GM21576 (cell line): ENCODE results near the gene MTARC2.
A peak's percentile ranks its signal among the peaks of the same experiment; 100 is the strongest.
"Not testable (repeated sequence)": the region's sequence is repeated elsewhere in the genome, so short reads cannot be mapped to it uniquely, and the experiment has no call there.

Experiments used
- ATAC-seq: cut with Tn5 transposase; IDR thresholded peaks from one replicate; pipeline ENCODE4 v1.9.1; 2021; ENCODE audit warnings: mild to moderate bottlenecking, moderate library complexity; ENCODE audit not compliant: unreplicated experiment

Gene MTARC2

DNA sequence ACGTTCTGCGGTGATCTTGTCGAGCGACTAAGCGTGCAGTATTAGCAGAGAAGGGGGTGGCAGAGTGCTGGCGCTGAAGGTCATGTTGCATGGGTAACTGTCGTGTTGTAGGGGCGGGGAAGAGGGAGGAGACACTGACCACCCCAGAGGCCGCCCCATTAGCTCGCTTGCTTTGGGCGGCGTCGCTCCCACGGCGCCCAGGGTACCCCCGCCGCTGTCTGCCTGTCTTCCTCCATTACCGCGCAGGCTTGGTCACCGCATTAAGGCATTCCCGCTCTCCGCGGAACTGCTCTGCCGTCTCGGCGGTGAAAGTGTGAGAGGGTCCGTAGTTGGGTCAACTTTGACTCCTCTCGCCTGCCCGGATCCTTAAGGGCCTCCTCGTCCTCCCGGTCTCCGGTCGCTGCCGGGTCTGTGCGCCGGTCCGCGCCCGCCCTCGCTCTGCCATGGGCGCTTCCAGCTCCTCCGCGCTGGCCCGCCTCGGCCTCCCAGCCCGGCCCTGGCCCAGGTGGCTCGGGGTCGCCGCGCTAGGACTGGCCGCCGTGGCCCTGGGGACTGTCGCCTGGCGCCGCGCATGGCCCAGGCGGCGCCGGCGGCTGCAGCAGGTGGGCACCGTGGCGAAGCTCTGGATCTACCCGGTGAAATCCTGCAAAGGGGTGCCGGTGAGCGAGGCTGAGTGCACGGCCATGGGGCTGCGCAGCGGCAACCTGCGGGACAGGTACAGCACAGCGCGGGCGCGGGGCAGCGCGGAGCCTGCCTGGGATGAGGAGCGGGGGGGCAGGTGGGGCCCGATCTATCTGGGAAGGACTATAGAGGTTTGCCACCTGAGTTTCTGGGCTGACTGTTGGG, at the start of gene MTARC2:
Gene MTARC2 (plus strand): TSS at position 234 of the 846 bp plus-strand sequence. CDS start 210 bp downstream, at position 444.
- peak; percentile 91 for ATAC-seq

- ATAC-seq = no peak
Measured at GRCh38 chr1:220698607-220699016, 49.5 kb upstream of the MTARC2 start.

- no peak for ATAC-seq
Measured at GRCh38 chr1:220699044-220699443, 49.1 kb upstream of the MTARC2 start.

GRCh38 chr1:220700556-220701179, 47.5 kb upstream of the MTARC2 start:
- ATAC-seq = no peak

GRCh38 chr1:220701974-220702373, 46.1 kb upstream of the MTARC2 start:
- no peak for ATAC-seq

GRCh38 chr1:220702733-220703270, 45.3 kb upstream of the MTARC2 start:
- ATAC-seq = no peak

DNA sequence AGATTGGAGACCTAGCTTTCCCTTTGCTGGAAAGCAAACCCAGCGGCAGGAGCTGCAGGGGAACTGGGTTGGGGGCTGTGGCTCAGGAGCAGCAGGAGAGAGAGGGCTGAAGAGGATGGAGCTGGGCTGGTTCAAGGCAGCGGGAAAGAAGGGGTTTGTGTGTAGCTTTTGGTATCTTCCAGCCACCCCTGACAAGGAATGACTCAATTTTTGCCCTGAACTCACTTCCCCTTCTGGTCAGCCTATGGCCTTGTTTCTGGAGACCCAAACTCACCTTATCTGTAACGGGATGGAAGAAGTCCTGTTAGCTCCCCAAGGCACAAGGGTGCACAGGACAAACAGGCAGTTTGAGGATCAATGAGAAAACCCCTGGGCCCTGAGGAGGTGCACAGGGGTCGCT, 44.8 kb upstream of the MTARC2 start:
- no peak for ATAC-seq

DNA sequence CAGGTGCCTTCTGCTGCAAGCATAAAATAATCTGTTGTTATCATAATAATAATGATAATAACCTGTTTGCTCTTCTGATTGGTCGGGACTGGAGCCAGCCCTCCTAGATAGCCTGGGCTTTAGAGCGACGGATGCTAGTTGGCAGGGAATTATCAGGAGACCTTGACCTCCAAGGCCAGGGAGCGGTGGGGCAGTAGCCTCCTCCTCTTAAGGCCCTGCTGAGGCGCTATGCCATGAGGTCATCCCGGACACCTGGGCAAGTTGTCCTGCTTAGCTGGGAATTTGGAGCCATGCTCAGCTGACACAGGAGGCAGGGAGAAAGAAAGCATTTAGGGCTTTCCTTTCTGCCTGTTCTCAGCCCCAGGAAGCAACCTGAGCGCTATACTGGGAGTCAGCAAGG, 42.3 kb upstream of the MTARC2 start:
- no peak for ATAC-seq

GRCh38 chr1:220706480-220706879, 41.6 kb upstream of the MTARC2 start:
- ATAC-seq = no peak

DNA sequence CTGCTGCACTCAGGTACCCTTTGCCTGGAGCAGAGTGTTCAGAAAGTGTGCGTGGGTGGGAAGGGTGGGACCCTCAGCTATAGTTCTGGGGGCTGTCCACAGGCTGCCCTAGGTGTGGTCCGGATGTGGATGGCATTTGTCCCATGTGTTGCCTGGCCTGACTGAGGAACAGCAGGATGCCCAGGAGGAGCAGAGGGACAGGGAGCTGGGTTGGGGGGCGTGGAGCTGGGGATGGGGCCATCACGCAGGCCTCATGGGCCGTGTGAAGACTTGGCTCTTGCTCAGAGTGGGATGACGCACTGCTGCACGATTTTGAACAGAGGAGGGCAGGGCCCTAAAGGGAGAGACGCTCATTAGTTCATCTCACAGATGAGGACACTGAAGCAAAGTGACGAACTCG, 41.0 kb upstream of the MTARC2 start:
- no peak for ATAC-seq

GRCh38 chr1:220708244-220708643, 39.9 kb upstream of the MTARC2 start:
- ATAC-seq = no peak

GRCh38 chr1:220708936-220709801, 39.0 kb upstream of the MTARC2 start:
- no peak for ATAC-seq

GRCh38 chr1:220710333-220710732, 37.8 kb upstream of the MTARC2 start:
- ATAC-seq = no peak

DNA sequence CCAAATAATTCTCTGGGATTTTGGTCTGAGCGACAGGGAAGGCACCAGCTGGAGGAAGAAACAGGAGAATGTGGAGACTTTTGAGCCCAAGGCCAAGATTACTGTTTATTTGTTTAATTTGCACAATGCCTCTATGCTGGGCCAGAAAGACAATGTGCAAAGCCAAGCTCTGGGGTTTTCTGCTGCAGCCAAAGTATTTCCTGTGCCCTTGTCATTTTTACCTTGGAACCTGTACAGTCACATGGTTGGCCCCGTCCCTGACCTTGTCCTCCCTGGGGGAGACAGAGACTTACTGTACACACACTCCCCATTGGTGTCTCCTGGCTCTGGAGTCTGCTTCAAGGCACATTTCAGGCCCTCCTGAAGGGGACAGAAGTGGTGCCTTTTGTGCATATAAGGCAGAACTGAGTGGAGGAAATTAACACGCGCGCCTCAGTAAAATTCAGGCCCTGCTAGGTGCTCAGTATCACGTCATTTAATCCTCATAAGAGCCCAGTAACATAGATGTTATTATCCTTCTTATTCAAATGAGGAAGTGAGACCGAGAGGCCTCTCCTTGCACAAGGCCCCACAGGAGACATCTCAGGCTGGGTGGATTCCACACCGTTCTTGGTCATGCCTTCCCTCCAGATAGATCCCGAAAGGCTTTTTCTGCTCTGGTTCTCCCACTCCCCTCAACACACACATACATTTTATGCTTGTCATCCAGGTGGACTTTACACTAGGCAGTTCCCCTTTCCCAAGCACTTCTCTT, 36.9 kb upstream of the MTARC2 start:
- ATAC-seq = peak; percentile 82

- not testable (repeated sequence) for ATAC-seq
Measured at GRCh38 chr1:220715986-220716385, 32.1 kb upstream of the MTARC2 start.

DNA sequence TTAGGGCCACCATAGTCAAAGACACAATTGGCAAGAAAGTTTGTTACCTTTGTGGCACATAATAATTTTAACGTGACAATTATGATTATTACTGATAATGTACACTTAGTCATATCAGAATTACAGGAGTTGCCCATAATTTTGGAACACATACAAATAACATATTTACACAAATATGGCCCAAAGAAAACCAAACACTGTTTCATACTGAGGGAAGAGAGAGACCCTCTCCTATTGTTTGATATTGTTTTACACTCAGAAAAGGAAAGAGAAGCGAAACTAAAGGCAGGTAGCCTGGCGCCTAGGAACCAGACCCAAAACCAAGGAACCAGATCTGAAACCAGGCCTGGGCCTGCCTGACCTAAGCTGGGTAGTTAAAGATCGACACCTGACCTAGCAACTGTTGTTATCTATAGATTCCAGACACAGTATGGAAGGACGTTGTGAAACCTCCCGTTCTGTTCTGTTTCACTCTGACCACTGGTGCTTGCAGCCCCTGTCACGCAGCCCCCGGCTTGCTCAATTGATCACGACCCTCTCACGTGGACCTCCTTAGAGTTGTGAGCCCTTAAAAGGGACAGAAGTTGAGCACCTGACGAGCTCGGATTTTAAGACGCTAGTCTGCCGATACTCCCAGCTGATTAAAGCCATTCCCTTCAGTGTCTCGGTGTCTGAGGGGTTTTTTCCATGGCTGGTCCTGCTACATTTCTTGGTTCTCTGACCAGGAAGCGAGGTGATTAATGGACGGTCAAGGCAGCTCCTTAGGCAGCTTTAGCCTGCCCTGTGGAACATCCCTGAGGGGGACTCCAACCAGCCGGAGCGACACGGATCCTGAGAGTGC, 30.1 kb upstream of the MTARC2 start:
- peak; percentile 66 for ATAC-seq

GRCh38 chr1:220721266-220721665, 26.9 kb upstream of the MTARC2 start:
- not testable (repeated sequence) for ATAC-seq

DNA sequence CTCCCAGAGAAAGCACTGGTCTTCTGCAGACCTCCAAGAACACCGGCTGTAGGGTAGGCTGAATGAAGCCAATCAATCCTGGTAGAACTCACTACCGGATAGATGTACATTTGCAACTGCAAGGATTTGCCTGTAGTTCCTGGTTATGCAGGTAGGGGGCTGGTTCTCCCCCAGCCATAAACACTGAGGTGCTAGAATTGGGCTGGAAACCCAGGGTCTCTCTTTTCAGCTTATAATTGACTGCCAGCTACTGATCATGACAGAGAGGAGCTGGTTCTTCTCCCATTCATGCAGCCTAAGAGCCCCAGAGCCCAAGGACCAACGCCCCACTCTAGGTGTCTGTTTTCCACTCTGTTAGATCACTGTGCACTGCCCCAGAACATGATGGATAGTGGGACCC, 21.5 kb upstream of the MTARC2 start:
- no peak for ATAC-seq

GRCh38 chr1:220727519-220727918, 20.6 kb upstream of the MTARC2 start:
- no peak for ATAC-seq
